ENCODE measurements around the gene RAB28.

The RAB28 gene

DNA sequence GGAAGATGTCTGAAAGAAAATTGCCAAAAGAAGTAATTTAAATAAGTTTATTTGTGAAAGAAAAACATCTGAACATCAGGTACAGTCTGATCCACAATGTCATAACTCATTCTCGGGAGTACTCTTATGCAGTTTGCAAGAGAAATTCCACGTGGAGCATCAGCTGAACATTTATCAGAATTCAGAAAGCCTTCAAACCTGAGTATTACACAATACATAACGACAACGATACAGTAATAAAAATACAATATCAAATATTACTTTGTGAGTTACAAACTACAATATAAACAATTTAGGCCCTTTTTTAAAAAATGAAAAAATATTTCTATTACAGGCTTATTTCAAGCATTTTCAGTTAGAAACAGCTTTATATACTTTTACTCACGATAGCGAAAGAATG lies 116.4 kb downstream of the RAB28 start:
- DNase-seq: no peak

DNA sequence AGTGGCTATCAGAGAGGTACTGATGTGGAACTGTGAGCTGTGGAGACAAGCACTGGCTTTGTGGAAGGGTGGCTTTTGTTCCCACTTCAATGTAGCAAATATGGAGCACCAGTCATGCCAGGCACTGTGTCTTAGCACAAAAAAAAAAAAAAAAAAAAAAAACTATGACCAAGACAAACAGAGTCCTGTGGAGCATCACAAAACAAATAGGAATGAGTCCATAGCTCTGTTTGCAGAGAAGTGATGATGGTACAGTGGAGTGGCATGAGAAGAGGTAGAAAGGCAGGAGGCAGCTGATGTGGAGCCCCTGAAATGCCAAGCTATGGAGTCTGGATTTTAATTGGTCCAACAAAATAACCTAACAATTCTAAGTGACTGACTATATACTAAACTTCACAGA lies 116.9 kb downstream of the RAB28 start:
- DNase-seq: no peak

DNA sequence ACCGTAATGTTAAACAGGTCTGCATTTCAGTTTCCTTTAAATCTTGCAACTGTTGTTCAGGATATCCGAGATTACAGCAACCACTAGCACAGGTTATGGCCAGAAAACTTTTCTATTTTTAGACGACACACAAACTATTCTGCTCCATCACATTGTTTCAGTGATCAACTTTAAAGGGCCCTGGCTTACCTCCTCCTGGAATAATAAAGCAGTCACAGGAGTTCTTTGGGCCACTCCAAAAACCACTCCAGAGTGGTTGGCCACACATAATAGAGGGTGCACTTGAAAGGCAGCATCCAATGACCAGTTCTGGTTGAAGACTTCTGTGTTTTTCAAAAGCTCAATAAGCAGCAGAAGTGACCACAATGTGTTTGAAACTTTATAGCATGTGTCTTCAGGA lies 118.9 kb downstream of the RAB28 start:
- no peak for DNase-seq

DNA sequence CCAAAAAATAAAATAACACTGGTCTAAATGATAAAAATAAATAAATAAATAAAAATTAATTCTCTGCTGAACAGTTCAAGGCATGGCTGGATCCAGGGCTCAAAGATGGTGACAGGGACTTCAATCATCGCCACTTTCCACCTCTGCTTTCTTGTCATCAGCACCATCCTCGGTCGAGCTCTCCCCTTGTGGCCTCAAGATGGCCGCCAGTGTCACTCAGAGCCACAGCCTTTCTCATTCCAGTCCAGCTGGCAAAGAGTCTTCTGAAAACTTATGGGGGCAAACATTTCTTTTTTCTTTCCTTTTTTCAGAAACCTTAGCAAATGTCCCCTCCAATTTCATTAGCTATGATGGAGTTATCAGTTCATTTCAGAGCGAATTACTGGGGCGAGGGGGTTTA lies 119.5 kb downstream of the RAB28 start:
- no peak for DNase-seq

DNA sequence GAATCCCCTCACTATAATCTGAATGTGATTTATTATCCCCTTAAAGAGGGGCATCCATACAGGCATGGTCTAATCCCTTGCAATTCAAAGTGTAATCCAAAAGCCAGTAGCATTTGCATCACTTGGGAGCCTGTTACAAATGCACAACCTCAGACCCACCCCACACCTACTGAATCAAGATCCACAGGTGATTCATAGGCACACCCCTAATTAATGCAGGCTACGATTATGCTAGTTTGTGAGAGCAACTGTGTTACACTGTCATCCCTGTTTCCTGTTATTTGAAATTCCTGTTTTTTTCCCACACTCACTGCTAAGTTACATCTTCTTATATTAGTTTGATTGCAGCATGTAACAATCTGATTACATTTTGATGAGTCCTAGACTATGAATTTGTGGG lies 120.0 kb downstream of the RAB28 start:
- DNase-seq: no peak

DNA sequence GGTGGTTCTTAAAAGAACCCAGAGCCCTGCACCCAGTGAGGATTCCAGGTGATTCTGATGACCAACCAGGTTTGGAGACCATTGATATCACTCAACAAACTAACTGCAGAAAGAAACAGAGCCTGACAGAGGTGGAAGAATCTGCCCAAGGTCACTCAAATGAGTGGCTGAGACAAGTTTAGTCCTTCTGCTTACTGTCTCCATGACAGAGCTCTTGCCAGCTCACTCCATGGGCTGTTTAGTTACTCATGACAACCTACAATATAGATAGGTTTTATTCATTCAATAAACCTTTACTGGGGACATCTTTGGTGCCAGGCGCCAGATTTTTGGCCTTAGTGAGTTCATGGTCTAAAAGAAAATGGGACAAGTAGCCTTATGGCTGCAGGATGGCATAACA lies 124.3 kb downstream of the RAB28 start:
- no peak for DNase-seq

DNA sequence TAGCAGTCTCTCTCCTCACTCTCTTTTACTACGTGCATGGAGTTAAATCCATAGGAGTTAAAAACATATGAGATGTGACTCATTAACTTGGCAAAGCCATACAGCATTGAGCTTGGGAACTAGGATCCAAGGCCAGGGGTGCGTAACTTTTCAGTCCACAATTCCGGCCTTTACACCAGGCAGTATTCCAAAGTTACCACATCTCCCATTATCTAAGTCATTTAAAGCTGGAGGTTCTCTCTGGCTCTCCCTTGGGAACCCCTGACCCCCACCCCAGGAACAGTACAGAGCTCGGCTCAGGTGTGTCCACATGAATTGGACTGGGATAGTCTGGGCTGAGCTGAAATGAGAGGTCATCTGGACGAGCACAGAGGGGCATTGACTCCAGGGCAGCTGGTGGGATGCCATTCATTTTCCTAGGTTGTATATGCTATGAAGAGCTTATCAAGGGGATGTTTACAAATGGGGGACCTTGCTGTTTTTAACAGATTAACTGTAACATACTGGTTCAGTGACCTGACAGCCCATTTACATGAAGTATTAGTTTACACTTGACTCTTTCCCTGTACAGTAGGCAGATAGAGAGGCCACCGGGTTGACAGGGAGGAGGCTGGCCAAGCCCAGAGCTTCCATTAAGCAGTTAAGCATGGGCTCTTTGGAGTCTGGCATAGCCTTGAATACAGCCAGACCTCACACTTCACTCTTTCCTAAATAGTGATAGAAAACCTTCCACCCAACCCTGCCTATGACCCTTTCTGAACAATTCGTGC lies 128.8 kb downstream of the RAB28 start:
- no peak for DNase-seq

DNA sequence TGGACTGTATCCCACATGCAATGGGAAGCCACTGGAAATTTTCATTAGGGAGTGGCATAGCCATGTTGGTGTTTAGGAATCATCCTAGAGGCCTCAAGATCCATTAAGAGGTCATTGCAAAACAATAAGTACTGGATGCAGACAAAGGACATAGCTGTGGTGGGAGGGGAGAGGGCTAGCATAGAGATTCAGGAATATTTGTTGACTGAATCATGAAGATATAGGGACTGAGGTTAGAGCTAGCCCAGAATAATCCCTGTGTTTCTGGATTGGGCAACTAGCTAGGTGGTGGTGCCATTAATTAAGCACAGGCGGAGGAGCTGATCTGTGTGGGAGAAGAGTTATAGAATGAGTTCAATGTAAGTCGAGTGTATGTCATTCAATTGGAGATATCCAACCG lies 135.0 kb downstream of the RAB28 start:
- no peak for DNase-seq

DNA sequence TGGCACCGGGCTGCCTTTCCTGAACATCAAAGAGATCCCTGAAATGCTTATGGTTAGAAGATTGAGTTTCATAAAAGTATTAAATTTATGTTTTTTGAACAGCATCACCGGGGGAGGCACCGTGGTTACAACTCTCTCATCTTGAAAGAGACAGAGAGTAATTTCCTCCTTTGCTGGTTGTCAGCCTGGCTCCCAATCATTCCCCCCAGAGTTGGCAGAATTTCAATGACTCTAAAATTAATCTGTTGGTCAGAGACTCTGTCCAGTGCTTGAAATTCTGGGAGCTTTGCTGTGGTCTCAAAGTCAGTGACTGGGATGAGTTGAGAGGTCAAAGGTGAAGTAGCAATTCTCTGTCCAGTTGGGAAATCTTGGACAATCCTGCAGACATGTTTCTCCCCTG lies 135.9 kb downstream of the RAB28 start:
- DNase-seq: no peak

DNA sequence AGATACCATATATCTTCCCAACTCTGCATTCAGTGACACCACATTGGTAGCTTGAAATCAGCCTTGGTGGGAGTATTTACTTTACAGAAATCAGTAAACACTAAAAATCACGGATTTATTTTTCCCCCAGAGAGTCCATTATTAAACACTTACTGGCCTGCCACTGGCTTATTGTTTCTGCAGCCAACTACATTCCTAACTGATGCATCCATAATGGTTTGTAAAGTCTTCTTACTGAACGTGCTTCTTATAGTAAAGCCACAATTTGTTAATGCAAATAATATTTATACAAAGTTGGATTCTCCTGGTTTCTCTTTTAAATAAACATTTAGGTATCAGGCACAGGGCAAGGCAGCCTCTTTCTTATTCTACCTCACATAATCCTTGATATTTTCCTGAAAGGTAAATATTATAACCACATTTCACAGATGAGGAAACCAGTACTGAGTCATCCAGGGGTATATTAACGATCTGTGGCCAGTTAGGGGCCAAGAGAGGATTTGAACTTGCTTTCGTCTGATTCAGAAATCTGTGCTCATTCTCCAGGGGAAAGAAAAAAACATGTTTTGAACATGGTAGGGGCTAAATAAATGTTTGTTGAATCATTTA lies 136.5 kb downstream of the RAB28 start:
- no peak for DNase-seq

DNA sequence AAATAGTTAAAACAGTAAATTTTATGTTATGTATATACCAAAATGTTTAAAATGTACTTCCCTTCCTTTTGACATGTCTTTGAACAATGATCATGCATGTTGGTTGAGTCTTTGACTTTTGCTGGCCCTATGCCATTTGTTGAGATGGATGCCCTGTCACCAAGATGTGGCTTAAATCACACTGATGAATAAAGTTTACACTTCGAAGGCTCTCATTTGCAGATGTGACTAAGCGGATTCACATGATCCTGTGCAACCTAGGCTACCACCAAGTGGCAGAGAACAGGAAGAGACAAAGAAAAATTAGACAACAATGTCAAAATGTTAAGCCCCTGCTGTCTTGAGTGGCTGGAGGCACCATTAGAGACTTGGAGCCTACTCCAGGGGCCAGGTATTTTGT lies 139.9 kb downstream of the RAB28 start:
- no peak for DNase-seq

DNA sequence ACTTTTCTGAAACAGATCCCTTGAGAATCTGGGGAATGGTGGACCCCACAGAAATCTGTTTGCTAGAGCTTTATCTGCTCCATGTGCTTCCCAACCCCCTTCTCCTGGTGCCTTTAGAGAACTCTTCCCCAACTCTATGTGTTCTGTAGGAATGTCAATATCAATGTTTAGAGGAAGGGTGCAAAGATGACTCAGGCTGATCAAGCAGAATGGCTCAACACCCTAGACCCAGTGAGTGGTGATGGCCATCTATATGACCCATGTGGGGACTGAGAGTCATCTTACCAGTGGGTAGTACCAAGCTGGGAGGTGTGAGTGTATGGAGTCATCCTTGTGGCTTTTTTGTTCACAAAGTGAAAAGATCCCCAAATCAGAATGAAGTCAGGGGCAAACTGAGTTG lies 143.5 kb downstream of the RAB28 start:
- no peak for DNase-seq

DNA sequence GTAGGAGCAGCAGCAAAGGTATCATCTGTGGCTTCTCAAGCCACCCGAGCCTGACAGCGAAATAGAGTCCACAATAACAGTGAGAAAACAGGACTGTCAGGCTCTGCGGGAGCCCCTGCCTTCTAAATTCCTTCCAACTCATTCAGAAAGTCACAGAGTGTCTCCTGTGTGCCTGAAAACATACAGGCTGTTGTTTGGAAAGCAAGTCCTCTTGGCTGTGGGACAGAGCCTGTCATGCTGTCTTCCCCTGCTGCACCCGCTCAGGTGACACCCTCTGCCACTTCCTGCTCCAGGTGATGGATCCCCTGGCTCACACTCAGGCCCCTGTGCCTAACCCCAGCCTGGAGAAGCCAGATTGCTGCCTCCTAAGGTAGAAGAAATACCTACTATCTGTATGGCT lies 152.3 kb downstream of the RAB28 start:
- no peak for DNase-seq

DNA sequence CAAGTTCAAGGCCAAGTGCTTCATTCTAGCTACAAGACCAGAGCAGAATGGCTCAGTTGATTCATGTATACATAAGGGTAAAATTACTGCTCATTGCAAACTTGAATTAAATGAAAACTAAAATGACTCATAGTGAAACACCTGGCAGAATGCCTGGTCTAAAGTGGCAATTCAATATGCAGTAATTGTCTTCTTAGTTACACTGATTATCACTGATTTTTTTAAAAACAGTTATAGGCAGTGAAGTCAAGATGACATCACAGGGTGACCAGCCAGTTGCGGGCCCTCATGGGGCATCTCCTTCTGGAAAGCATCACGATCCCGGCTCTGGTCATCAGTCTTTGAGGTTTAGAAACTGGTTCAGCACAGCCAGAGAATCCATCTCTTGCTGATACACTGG lies 154.2 kb downstream of the RAB28 start:
- no peak for DNase-seq

DNA sequence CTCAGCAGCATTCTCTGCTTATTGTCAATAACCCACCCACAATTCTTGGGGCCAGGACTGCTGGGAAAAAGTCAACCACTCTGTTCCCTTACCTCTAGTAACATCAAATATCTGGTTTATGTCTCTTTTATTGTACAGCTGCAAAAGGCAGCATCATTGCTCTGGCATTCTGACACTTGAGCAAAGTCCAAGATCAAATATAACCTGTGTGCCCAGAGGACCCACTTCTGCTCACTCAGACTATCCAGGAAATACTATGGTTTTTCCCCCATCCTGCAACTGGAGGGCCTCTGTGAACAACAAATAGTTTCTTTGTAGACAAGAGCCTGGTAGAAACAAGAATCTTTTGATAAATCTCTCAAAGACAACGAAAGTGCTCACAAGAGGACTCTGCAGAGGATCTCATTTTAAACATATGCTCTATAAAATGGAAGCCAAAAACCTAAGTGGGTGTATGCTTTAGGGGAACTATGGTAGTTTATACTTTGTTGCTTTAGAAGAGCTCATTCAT lies 154.7 kb downstream of the RAB28 start:
- DNase-seq: no peak

DNA sequence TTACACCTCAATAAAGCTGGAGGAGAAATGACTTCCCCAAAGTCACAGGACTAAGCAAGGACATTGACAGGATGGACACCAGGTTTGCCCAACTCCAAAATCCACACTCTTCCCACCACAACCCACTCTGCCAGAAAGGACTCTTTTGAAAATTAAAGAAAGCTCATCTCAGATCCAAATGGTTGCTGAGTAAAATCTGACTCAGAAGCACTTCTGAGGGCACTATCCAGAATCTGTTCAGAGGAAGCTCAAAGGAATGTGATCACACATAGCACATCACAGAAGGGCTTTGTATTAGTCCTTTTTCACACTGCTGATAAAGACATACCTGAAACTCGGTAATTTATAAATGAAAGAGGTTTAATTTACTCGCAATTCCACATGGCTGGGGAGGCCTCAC lies 155.5 kb downstream of the RAB28 start:
- no peak for DNase-seq

DNA sequence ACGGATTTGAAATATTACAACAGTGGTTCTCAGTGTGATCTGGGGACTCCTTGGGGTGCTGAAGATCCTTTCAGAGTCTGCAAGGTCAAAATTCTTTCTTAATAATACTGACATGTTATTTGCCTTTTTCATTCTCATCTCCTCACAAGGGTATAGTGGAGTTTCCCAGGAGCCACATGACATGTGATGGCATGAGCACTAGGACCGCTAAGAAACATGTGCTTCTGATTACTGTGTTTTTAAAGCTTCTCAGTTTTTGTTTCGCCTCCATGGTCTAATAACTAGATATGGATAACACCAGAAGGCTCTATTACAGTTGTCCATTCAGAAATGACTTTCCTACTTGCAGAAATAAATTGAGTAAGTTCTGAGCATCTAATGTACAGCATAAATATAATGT lies 156.1 kb downstream of the RAB28 start:
- DNase-seq: no peak

DNA sequence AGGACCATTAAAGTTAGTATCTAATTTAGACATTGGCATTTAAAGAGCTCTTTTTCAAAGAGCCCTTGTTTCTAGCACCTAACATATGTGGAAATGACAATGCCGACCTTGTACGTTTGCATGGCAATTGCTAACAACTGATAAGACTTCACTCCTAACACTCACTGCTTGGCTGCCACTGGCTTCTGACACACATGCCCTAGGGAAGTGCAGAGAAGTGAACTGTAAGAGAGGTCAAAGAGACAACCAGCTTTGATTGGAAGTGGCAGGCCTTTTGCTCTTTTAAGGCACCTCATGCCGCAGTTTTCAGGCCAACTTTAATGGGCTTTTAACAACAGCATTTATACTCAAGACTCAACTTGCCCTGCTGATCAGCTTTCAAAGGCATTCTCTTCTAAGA lies 158.4 kb downstream of the RAB28 start:
- DNase-seq: no peak

DNA sequence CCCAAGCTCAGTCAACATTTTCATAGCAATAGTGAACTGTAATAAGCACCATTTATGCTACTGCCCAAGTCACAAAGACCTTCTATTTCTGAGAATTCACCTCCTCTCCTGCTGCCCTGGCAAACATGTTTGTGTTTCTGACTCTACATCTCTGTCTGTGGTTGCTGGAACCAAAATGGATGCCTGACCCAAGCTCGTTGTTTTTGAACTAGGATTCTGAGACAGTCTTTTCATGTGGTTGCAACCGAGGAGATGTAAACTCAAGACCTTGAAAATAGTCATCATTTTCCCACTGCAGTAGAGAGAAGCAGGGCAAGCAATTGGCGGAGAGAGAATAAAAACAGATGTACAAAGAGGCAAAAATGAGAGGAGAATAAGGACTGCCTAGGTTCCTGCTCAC lies 160.2 kb downstream of the RAB28 start:
- DNase-seq: no peak

DNA sequence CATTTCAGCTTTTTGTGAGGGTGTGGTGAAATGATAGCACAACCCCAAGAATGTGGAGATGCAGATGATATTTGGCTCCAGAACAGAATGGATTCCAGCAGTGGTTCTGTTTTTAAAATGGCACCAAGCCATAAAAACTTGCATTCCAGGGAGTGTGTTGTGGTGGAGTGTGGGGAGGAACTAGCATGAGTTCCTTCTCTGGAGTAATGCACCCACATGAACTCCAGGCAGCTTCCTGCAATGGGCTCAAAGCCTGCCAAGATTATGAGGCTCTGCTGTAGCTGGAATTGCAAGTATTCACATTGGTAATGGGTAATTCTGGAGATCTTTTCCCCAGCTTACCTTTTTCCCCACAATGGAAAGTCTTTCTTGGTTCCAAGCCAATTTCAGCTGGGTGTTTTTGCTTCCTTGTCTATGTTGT lies 161.4 kb downstream of the RAB28 start:
- DNase-seq: no peak

Measured in CD4-positive, alpha-beta T cell treated with Interleukin-6 for 4 hours (primary cell).